ENCODE measurements around the gene COL6A1. TPM values are rescaled to one million over a fixed set of nuclear protein-coding genes. Genes with fewer than 3 reads are reported as not detected.

Gene COL6A1
- total and polyA plus RNA-seq, 2 donors (not counting 3 experiments of a cell fraction or from before 2014, with no cell fraction given) = 30.1 to 42.4 TPM

DNA sequence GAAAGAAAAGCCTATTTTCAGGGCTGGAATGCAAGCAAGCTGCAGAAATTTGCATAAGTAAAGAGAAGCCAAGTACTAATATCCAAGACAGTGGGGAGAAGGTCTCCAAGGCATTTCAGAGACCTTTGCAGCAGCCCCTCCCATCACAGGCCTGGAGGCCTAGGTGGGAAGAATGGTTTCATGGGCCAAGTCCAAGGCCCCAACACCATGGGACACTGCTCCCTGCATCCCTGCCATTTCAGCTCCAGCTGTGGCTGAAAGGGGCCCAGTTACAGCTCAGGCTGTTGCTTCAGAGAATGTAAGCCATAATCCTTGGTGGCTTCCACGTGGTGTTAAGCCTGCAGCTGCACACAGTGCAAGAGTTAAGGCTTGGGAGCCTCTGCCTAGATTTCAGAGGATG lies 16.9 kb upstream of the COL6A1 start:
- DNase-seq (ENCODE audit: low read depth, low spot score) (no peak), FAIRE-seq (no peak)
- H3K27ac ChIP-seq (ENCODE audit: insufficient read depth, low read depth, low read length) = no peak overlapping the region
- H3K79me2 ChIP-seq (ENCODE audit: control insufficient read depth, insufficient read depth, low read length) = no peaks in the 10 kb centered on the region
- no peaks in the 10 kb centered on the region for H3K4me1 ChIP-seq (ENCODE audit: control insufficient read depth, extremely low read depth, insufficient read depth, low read length)
- H2AFZ ChIP-seq (ENCODE audit: low read depth, low read length) = no peak overlapping the region
- H3K9me1 ChIP-seq (replicated peaks; ENCODE audit: control insufficient read depth, extremely low read depth, insufficient read depth, low read length) = no peaks in the 10 kb centered on the region
- H4K20me1 ChIP-seq (replicated peaks; ENCODE audit: control insufficient read depth, extremely low read depth, insufficient read depth, low read length) = no peaks in the 10 kb centered on the region
- H3K4me3 ChIP-seq (replicated peaks in 1 of 3; ENCODE audit: insufficient read depth in 1 of 3, low read depth in 1 of 3, low read length in 3 of 3) = no peak overlapping the region
- peaks cover 2 to 3% of the 10 kb centered on the region in 2 experiments for H3K27me3 ChIP-seq (ENCODE audit: control insufficient read depth in 2 of 2, insufficient read depth in 2 of 2, low read length in 2 of 2)
- no peaks in the 10 kb centered on the region for H3K36me3 ChIP-seq (ENCODE audit: control insufficient read depth in 2 of 2, extremely low read depth in 1 of 2, insufficient read depth in 2 of 2, low read length in 2 of 2)
- H3K9me3 ChIP-seq (replicated peaks; ENCODE audit: control insufficient read depth, insufficient read depth, low read length) = no peaks in the 10 kb centered on the region
- TF ChIP-seq FOS (IDR thresholded peaks at IDR 0.05; ENCODE audit: borderline replicate concordance, insufficient read depth, low read length) (no peak), MYC (IDR thresholded peaks at IDR 0.05; ENCODE audit: low read depth, low read length) (no peak)
- ChIA-PET POLR2A (no interaction called here), CTCF (interaction anchor here (0.7 kb wide), 1 partner anchor 9 kb away, joined by 5 read pairs; no protein-coding TSS in a partner anchor)
- no TSS peak for BruUV-seq (replicated peaks)
- dilution Hi-C loops (cut with MboI; ENCODE audit: extremely low pct_ligation_motif_present, low sequenced_read_pairs) (no loop called here), intact Hi-C loops (cut with micrococcal nuclease) (no loop called here)
- H3K9ac ChIP-seq (replicated peaks; ENCODE audit: extremely low read depth, insufficient read depth, low read length) = no peak overlapping the region
- H3K4me2 ChIP-seq (ENCODE audit: insufficient read depth, low read length) = no peak overlapping the region

DNA sequence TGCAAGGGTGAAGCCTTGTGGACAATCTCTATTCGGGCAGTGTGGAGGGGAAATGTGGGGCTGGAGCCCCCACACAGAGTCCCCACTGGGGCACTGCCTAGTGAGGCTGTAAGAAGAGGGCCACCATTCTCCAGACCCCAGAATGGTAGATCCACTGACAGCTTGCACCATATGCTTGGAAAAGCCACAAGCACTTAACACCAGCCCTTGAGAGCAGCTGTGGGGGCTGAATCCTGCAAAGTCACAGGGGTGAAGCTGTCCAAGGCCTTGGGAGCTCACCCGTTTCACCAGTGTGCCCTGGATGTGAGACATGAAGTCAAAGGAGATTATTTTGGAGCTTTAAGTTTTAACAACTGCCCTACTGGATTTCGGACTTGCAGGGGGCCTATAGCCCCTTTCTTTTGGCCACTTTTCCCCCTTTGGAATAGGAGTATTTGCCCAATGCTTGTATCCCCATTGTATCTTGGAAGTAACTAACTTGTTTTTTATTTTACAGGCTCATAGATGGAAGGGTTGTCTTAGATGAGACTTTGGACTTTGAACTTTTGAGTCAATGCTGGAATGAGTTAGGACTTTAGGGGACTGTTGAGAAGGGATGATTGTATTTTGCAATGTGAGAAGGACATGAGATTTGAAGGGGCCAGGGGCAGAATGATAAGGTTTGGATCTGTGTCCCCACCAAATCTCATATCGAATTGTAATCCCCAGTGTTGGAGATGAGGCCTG lies 16.3 kb upstream of the COL6A1 start:
- FAIRE-seq = no peak
- no peaks in the 10 kb centered on the region for H3K36me3 ChIP-seq (ENCODE audit: control insufficient read depth in 2 of 2, extremely low read depth in 1 of 2, insufficient read depth in 2 of 2, low read length in 2 of 2)

More for the DNA sequence above, 16.3 kb upstream of the COL6A1 start:
- BruUV-seq (replicated peaks) = no TSS peak
- no peak overlapping the region for H3K4me2 ChIP-seq (ENCODE audit: insufficient read depth, low read length)
- H2AFZ ChIP-seq (ENCODE audit: low read depth, low read length) = no peak overlapping the region
- ChIA-PET CTCF (interaction anchor here (0.7 kb wide), 1 partner anchor 8 kb away, joined by 5 read pairs; no protein-coding TSS in a partner anchor), POLR2A (no interaction called here)
- H3K4me1 ChIP-seq (ENCODE audit: control insufficient read depth, extremely low read depth, insufficient read depth, low read length) = no peaks in the 10 kb centered on the region
- DNase-seq (ENCODE audit: low read depth, low spot score) = no peak
- peaks cover 2% of the 10 kb centered on the region in 2 experiments for H3K27me3 ChIP-seq (ENCODE audit: control insufficient read depth in 2 of 2, insufficient read depth in 2 of 2, low read length in 2 of 2)
- no peaks in the 10 kb centered on the region for H3K9me3 ChIP-seq (replicated peaks; ENCODE audit: control insufficient read depth, insufficient read depth, low read length)
- no peak for TF ChIP-seq JUN (IDR thresholded peaks at IDR 0.05; ENCODE audit: borderline replicate concordance, insufficient read depth, insufficient read length, low read depth)
- TF ChIP-seq MYC (IDR thresholded peaks at IDR 0.05; ENCODE audit: low read depth, low read length) = no peak
- intact Hi-C loops (cut with micrococcal nuclease) = no loop called here
- dilution Hi-C loops (cut with MboI; ENCODE audit: extremely low pct_ligation_motif_present, low sequenced_read_pairs) = no loop called here
- H3K9me1 ChIP-seq (replicated peaks; ENCODE audit: control insufficient read depth, extremely low read depth, insufficient read depth, low read length) = no peaks in the 10 kb centered on the region
- no peaks in the 10 kb centered on the region for H4K20me1 ChIP-seq (replicated peaks; ENCODE audit: control insufficient read depth, extremely low read depth, insufficient read depth, low read length)
- H3K9ac ChIP-seq (replicated peaks; ENCODE audit: extremely low read depth, insufficient read depth, low read length) = no peak overlapping the region
- H3K79me2 ChIP-seq (ENCODE audit: control insufficient read depth, insufficient read depth, low read length) = no peaks in the 10 kb centered on the region
- no peak overlapping the region for H3K27ac ChIP-seq (ENCODE audit: insufficient read depth, low read depth, low read length)
- no peak overlapping the region for H3K4me3 ChIP-seq (replicated peaks in 1 of 3; ENCODE audit: insufficient read depth in 1 of 3, low read depth in 1 of 3, low read length in 3 of 3)

Data from endothelial cell of umbilical vein (primary cell).